ENCODE data around the gene CCDC138.

DNA sequence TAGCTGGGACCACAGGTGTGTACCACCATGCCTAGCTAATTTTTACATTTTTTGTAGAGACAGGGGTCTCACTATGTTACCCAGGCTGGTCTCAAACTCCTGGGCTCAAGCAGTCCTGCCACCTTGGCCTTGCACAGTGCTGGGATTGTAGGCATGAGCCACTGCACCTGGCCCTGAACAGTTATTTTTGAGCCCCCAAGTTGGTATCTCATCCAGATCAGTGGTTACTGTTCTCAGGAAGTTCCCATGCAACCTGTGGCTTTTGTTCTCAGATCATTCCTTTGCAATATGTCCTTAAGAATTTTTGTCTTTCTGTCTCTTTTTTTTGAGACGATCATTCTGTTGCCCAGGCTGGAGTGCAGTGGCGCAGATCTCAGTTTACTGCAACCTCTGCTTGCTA, 7.7 kb upstream of the CCDC138 start:
- TF ChIP-seq, protein P1, sequence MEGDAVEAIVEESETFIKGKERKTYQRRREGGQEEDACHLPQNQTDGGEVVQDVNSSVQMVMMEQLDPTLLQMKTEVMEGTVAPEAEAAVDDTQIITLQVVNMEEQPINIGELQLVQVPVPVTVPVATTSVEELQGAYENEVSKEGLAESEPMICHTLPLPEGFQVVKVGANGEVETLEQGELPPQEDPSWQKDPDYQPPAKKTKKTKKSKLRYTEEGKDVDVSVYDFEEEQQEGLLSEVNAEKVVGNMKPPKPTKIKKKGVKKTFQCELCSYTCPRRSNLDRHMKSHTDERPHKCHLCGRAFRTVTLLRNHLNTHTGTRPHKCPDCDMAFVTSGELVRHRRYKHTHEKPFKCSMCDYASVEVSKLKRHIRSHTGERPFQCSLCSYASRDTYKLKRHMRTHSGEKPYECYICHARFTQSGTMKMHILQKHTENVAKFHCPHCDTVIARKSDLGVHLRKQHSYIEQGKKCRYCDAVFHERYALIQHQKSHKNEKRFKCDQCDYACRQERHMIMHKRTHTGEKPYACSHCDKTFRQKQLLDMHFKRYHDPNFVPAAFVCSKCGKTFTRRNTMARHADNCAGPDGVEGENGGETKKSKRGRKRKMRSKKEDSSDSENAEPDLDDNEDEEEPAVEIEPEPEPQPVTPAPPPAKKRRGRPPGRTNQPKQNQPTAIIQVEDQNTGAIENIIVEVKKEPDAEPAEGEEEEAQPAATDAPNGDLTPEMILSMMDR (IDR thresholded peaks at IDR 0.05) = no peak
- no peak for TF ChIP-seq POLR2AphosphoS5 (IDR thresholded peaks at IDR 0.05)
